Measurements from ENCODE around the gene TSPAN14.

The TSPAN14 gene

GRCh38 chr10:80518143-80518806, 64.2 kb downstream of the TSPAN14 start:
- DNase-seq (ENCODE audit: low spot score) = no peak
- ATAC-seq (ENCODE audit: low read depth) = no peak
- H3K4me3 ChIP-seq (ENCODE audit: severe bottlenecking) = no peak overlapping the region
- H3K4me1 ChIP-seq (ENCODE audit: insufficient read depth, poor library complexity, severe bottlenecking) = no peaks in the 10 kb centered on the region
- TF ChIP-seq CTCF (IDR thresholded peaks at IDR 0.05; ENCODE audit: poor library complexity, severe bottlenecking) = no peak
- H3K36me3 ChIP-seq (ENCODE audit: low read depth) = peaks cover 74% of the 10 kb centered on the region
- H3K9me3 ChIP-seq (ENCODE audit: severe bottlenecking) = no peaks in the 10 kb centered on the region
- no peaks in the 10 kb centered on the region for H3K27me3 ChIP-seq (ENCODE audit: insufficient read depth, poor library complexity, severe bottlenecking)
- no peak overlapping the region for H3K27ac ChIP-seq (ENCODE audit: poor library complexity, severe bottlenecking)

DNA sequence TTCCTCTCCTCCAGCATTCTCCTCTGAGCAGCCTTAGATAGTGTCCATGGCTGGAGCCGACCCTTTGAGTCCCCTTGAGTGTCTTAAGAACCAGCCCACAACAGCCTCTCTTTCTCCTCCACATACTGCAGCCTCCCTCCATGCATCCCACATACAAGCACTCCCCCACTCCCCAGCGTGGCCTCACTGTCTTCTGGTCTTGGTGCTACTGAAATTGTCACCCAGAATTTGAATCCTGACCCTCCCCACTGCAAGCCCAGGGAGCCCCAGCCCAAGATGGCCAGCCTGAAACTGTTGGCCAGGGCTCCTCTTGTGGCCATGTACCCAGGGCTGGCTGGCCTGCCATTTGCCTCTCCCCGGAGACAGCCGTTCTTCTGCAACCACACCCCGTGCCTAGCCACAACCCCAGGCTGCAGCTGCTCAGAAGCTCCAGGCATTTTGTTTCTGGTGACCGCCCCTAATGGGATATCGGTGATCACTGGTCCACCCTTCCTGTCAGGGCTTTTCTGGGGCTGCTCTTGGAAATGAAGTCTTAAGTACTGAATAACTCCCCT, 64.8 kb downstream of the TSPAN14 start:
- H3K9me3 ChIP-seq (ENCODE audit: severe bottlenecking) = no peaks in the 10 kb centered on the region
- DNase-seq (ENCODE audit: low spot score) (no peak), ATAC-seq (ENCODE audit: low read depth) (no peak)
- peaks cover 67% of the 10 kb centered on the region for H3K36me3 ChIP-seq (ENCODE audit: low read depth)
- no peaks in the 10 kb centered on the region for H3K27me3 ChIP-seq (ENCODE audit: insufficient read depth, poor library complexity, severe bottlenecking)
- no peaks in the 10 kb centered on the region for H3K4me1 ChIP-seq (ENCODE audit: insufficient read depth, poor library complexity, severe bottlenecking)
- no peak overlapping the region for H3K27ac ChIP-seq (ENCODE audit: poor library complexity, severe bottlenecking)
- no peak for TF ChIP-seq CTCF (IDR thresholded peaks at IDR 0.05; ENCODE audit: poor library complexity, severe bottlenecking)
- no peak overlapping the region for H3K4me3 ChIP-seq (ENCODE audit: severe bottlenecking)

GRCh38 chr10:80519936-80520650, 66.0 kb downstream of the TSPAN14 start:
- DNase-seq (ENCODE audit: low spot score) = no peak
- no peaks in the 10 kb centered on the region for H3K9me3 ChIP-seq (ENCODE audit: severe bottlenecking)
- no peak for TF ChIP-seq CTCF (IDR thresholded peaks at IDR 0.05; ENCODE audit: poor library complexity, severe bottlenecking)
- peaks cover 55% of the 10 kb centered on the region for H3K36me3 ChIP-seq (ENCODE audit: low read depth)
- H3K4me1 ChIP-seq (ENCODE audit: insufficient read depth, poor library complexity, severe bottlenecking) = no peaks in the 10 kb centered on the region
- no peak overlapping the region for H3K27ac ChIP-seq (ENCODE audit: poor library complexity, severe bottlenecking)
- no peak overlapping the region for H3K4me3 ChIP-seq (ENCODE audit: severe bottlenecking)
- no peak for ATAC-seq (ENCODE audit: low read depth)
- H3K27me3 ChIP-seq (ENCODE audit: insufficient read depth, poor library complexity, severe bottlenecking) = no peaks in the 10 kb centered on the region

DNA sequence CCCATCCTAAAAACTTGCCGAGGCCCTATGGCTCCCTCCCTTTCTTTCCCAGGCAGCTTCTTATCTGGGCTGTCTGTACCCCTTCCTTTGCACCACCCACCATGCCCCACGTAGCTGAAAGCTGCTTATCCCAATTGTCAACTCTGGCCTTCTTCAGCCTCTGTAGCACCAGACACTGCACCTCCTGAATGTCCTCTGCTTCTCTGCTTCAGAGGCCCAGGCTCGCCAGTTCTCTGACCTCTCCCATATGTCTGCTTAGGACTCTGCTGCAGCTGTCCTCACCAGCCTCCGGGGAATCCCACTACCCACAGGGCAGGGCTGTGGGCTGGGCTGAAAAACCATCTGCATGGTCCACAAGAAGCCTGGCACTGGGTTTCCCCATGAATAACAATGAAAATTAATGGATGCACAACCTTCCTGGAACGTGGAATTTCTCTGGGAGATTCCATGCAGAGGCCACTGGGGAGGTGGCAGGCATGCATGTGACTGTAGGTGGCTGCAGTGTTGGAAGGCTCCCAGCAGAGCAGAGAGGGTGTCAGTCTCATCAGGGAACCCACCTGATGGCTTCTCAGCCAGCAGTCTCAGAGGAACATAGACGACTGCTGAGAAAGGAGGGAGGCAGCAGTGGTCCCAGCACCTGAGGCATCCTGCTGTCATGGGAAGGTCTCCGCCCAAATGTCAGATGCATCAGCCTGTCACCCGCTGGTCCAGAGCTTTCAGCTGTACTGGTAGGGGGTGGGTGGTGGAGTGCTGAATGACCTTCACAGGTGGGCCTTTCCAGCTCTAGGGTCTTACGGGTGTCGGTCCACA, 66.8 kb downstream of the TSPAN14 start:
- H3K36me3 ChIP-seq (ENCODE audit: low read depth) = peaks cover 48% of the 10 kb centered on the region
- TF ChIP-seq CTCF (IDR thresholded peaks at IDR 0.05; ENCODE audit: poor library complexity, severe bottlenecking) = no peak

More for the DNA sequence above, 66.8 kb downstream of the TSPAN14 start:
- Histone ChIP-seq H3K9me3 (ENCODE audit: severe bottlenecking) (no peaks in the 10 kb centered on the region), H3K4me3 (ENCODE audit: severe bottlenecking) (no peak overlapping the region), H3K27me3 (ENCODE audit: insufficient read depth, poor library complexity, severe bottlenecking) (no peaks in the 10 kb centered on the region), H3K27ac (ENCODE audit: poor library complexity, severe bottlenecking) (no peak overlapping the region), H3K4me1 (ENCODE audit: insufficient read depth, poor library complexity, severe bottlenecking) (no peaks in the 10 kb centered on the region)
- DNase-seq (ENCODE audit: low spot score) (no peak), ATAC-seq (ENCODE audit: low read depth) (no peak)
